Activated CD4-positive, alpha-beta T cell treated with anti-CD3 and anti-CD28 coated beads, Interleukin-2, amount 50 U/mL, for 16 hours (primary cell): ENCODE measurements around the gene C14orf132.

Source experiments
- DNase-seq: peaks from one replicate; pipeline ENCODE4 v3.0.0-alpha.2; 2020

Gene C14orf132

DNA sequence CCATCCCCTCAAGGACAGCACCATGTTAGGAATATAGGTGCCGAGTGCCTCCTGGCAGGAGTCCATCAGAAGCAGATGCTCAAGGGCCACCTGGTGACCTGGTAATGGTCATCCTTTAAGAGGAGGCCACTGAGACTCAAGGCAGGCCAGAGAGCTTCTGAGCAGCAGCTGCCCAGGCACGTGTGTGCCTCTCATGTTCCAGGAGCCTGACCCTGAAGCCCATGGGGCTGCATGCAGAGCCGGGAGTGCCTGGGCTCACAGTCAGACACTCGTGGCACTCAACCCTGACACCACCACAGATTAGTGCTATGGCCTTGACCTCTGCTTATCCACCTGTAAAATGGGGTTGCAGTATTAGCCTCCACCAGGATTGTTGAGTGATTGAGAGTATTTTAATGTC, 45.6 kb downstream of the C14orf132 start:
- no peak for DNase-seq

DNA sequence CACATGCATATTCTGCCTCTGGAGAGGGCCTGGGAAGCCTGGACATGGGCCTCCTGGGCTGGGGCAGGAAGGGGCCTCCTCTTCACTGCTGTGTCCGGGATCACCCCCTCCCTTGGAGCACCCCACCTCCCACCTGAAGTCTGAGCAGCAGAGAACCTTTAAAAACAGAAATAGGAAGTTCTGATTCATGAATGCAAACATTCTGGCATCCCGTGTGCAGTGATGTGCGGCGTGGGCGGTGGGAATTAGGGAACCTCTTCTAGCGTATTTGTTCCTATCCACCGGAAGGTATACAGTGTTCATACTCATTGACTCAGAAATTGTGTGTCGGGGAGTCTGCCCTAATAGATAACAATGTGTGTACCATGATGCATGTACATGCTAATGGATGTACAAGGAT, 46.2 kb downstream of the C14orf132 start:
- no peak for DNase-seq

DNA sequence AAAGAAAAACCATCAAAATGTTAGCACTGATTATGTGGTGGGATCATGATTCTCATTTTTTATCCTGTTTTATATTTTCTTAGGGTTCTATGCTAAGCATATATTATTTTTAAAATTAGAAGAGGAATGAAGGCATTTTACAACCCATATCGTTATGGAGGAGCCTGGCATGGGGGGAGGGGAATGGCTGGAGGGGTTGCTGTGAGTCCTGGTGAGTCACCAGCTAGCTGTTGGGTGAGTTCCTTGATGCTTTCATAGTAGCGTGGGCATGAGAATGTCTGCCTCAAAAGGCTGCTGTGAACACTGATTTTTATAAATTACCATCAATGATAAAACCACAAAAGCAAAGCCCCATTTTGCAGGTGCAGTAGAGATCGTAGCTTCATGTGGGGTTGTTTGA, 46.9 kb downstream of the C14orf132 start:
- no peak for DNase-seq

DNA sequence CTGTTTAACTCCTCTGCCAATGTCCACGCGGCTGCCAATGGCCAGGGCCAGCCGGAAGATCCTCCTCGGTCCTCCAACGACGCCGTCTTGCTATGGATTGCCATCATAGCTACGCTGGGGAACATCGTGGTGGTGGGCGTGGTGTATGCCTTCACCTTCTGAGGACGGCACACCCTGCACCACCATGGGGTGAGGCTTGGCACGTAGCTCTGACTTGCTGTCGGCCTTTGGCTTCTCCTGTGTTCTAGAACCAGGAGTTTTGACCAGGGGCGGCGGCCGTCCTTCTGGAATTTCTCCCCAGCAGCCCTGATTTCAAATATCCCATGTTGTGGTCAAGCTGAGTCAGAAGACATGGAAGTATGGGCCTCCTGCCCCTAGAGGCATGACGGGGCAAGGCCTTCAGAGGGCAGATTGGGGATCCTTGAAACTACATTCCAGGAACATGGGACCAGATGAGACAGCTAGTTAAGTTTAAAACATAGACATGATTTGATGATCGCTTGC, 47.5 kb downstream of the C14orf132 start:
- DNase-seq, result no peak

DNA sequence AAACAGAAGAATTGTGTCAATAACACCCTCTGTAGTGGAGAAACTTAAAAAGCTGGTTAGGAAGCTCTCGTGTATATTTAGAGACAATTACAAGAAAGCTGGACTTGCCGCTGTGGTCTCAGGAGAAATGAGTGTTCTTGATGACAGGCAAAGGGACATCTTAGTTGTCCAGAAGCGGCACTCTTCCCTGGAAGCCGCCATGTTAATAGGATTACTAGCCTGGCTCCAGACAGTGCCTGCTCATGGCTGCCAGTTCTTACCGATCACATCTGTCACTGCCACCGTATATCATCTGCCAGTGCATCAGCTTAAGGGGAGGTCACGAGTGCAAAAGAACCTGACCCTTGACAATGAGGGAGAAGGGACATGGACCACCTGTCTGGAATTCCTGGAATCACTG, 48.9 kb downstream of the C14orf132 start:
- DNase-seq, result no peak

DNA sequence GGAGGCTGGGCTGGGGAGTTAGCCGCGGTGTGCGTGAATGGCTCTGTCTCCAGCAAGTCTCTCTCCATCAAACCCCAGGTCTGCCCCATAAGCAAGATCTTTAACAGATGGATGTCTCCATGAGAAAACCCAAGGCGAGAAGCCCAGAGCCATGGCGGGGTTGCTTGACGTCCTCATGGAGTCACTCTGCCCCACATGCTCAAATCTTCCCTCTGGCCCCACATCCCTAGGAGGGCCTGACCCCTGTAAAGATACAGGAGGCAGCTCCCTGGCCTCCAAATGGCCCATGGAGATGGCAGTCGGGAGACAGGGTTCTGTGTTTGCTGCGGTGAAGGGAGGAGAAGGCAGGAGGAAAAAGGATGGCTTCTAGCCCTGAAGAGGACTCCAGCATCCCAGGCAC, 49.3 kb downstream of the C14orf132 start:
- no peak for DNase-seq

DNA sequence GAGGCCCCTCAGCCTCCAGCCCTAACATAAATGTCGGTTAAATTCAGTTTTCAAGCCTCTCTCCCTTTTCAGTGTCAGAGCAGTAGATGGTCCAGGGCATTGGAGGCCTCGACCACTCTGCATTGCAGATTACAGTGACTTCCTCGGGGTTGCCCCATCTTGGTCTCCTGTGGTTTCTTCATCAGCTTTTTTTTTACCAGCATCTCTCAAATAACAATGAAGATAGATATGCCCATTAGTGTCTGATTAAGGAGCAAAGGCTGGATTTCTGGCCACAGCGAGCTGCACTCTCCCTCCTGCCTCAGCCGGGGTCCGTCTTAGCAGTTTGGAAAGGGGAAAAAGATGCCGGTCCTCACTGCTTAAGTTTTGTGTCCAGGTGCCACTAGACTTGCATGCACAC, 49.7 kb downstream of the C14orf132 start:
- DNase-seq, result no peak

DNA sequence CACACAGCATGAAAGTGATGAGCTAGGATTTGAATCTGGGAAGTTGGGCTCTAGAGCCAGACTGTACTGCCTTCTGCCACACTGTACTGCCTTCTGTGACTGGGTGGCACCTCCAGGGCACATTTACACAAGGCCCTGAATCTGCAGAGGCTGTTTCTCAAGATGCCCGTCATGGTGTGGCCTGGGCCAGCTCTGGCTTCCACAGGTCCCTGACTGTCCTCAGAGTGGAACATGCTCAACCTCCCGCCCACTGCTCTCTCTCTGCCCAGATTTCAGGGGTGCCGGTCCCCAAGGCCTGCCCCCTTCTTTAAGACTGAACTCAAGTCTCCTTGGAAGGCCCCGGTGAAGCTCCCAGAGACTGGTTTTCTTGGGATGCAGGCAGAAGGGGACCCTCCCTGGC, 50.2 kb downstream of the C14orf132 start:
- DNase-seq, result no peak

DNA sequence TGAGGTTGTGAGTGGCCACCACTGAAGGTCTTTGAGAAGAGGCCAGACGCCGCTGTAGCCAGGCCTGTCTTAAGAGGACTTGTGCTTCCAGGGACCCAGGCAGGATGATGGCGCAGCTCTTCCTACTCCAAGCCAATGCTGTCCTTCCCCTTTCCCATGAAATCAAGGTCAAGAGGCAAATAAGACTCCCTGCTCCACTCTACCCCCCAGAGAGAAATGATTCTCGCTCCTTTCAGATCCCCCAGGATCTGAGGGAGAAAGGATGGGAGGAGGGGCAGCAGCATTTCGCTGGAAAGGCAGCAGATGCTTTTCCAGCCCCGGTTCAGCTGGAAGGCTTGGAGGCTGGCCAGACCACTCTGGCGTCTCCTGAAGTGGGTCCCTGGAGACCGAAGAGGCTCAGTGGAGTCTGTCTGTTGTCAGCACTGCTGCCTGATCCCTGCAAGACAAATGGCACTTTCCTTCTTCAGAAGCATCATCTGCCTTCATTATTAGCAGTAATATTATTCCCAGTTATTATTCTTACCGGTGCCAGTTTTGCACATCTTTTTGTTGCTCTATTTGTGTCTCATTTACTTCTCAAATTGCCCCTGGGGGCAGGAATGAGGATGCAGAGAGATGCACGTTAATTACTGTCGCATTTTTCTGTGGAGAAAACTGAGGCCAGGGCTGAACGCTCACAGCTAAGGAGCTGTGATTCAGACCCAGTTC, 51.4 kb downstream of the C14orf132 start:
- no peak for DNase-seq

DNA sequence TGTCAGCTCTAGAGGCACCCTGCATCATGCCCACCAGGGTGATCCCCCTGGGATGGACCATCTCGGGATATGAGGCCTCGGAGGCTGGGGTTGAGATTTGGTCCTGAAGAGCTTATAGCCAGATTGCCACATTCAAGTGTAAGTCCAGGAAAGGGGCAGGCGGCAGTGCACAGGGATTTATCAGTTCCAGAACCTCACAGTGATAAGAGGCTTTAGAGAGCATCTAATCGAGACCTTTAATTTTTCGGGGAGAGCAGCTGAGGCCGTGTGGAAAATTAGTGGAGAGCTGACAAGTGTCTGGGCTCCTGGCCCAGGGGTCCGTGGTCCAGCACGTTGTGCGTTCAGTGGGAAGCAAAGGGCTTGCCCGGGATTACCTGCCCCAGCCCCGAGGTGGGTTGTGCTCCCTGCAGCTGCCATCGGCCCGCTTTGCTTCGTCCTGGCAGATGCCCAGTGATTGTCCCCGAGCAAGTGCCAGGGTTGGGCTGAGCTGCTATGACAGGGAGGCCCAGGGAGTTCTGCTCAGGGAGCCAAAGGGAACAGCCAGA, 52.1 kb downstream of the C14orf132 start:
- no peak for DNase-seq

DNA sequence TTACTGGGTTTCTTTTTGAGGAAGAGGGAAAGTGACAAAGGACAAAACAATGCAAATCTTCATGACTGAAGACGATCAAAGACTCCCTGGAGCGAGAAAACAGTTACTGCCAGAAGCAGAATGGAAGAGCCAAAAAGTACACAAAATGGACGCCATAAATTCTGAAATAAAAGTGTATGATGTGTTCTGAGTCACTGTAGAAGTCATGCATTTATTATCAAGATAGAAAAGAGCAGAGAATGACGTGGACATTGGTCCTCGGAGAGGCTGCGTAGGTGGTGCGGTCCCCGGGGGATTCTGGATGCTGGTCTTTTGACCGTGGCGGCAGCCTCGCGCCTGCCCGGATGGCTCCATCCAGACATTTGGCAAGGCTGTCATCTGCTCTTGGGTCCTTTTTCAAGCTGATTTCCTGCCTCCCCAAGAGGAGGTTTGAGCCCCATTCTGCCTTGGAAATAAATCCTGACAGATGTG, 52.8 kb downstream of the C14orf132 start:
- DNase-seq, result no peak

DNA sequence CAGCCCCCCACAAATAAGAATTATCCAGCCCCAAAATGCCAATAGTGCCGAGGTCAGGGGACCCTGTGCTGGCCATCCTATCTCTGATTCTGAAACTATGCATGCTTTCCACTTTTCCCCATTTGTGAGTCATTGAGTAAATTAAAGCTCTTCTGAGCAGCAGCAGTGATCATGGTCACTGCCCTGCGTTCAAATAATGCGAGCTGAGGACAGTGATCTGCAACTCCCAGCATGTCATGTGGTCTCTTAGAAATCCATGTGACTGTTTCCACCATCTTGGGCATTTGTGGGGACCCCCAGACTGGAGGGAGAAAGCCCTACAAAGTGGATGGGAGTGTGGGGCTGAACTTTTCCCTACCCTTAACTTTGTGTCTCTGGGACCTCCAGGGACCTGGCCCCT, 53.8 kb downstream of the C14orf132 start:
- no peak for DNase-seq

DNA sequence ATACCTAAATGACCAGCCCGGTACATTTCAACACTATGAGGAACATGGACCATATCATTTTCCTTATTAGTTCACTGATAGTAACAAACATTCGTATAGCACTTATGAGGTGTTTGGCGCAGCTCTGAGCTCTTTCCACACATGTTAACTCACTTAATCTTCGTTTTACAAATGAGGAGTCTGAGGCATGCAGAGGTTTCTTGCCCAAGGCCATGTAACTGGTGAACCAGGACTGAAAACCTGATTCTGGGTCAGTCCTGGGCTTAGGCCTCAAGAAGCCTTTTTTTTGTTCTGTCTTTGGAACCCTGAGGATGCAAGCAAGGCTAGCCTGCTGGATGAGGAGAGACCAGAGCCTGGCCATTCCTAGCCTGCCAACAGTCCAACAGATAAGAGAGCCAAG, 55.0 kb downstream of the C14orf132 start:
- DNase-seq, result no peak

DNA sequence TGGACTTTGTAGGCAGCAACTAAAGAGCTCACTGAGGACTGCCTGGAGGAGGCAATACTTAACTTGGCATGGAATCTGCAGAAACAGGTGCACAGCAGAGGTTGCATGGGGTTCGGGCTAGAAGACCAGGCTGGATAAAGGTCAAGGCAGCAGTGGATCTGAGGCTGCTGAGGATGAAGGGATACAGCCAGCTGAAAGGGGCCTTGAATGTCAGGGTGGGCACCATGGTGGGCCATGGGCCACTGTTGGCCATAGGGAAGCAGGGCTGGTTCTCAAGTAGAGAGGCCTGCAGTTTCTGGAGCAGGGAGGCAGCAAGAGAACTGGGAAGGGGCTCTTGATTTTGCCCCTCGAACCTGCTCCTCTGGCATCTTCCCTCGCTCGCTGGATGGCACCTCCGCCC, 55.5 kb downstream of the C14orf132 start:
- no peak for DNase-seq

DNA sequence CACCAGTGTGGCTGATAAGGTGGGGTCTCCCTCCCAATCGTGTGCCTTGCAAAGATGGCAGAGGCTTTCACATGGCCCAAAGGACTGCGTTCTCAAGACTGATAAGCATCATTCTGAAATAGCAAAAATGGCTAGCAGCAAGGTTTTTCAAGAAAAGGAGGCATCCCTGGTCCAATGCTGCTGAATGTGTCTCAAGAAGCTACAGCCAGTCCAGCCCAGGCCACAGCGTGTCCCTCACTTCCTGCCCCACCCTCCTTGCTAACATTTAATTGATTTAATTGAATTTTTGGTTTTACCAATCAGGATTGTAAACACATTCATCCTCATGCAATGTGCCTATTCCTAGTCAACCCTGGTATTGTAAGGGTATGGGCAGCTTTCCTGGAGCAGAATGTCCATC, 55.9 kb downstream of the C14orf132 start:
- DNase-seq, result no peak

DNA sequence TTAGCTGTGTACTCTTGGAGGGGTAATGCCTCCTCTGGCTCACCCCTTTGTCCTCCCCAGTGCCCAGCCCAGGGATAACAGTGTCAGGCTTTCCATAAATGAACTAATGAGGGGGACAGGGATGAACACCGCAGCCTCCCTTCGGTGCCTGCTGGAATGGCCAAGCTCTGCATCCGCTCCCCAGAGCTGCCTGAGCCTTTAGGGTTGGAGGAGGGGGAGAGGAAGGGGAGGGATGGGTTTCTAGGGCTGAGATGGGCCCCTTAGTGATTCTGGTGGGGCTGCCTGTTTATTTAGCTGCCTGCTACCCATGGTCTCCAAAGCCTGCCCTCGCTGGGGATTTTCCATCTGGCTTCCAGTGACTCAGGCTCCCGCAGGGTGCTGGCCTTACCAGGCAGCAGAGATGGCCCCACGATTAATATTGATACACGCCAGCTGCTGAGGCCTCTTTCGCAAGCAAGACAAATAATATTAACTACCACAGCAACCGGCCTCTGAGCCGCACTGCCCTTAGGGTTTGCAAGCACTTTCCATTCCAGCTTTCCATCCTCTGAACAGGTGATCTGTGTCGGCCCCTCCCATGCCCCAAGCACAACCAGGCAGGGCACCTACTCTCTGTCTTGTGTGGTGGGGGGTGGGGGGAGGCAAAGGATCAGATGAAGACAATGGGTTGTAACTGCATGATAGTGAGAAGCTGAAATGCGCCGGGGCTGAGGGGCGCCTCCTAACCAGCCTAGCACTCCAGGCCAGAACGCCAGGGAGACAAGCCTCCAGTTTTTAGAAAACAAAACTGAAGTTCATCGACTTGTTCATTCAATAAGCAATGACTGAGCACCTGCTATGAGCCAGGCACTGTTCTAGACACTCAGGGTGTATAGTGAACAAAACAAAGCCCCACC, 56.7 kb downstream of the C14orf132 start:
- no peak for DNase-seq

DNA sequence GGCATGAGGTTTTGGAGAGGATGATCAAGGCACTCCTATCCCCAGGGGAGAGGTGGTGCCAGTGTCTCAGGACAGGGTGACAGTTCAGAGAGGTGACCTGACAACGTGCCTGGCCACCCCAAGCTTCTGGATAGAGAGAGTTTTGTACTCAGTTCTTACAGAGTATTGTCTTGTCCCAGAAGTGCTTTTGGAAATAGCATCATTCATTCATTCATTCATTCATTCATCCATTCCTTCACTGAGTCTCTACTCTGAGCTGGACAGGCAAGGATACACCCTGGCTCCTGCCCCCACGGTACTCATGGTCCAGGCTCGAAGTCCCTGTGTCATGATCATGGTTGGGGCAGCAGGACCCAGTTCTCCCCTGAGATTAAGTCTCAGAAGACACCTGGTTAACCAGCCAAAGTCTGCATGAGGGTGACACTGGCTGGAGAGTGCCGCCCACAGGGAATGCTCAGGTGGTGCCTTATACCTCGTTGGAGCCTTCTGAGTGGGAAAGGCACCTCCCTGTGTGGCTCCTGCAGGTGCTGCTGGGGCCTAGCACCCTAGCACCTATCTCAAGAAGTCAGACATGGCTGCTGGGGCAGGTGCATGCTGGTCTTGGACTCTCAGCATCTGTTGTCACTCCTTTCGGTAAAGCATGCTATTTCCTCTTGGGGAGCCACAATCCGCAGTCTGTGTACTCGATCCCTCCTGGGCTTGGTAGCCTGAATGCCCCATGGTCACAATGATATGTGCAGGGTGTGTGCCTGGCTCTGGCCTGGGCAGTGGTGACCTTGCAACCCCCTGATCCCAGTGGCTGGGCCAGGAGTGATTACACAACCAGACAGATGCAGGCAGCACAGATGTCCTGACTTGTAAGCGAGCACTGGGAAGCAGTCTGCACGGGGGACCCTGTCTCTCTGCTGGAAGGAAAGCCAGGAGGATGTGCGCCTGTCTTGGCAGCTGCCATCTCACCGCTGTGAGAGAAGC, 57.8 kb downstream of the C14orf132 start:
- DNase-seq, result no peak

DNA sequence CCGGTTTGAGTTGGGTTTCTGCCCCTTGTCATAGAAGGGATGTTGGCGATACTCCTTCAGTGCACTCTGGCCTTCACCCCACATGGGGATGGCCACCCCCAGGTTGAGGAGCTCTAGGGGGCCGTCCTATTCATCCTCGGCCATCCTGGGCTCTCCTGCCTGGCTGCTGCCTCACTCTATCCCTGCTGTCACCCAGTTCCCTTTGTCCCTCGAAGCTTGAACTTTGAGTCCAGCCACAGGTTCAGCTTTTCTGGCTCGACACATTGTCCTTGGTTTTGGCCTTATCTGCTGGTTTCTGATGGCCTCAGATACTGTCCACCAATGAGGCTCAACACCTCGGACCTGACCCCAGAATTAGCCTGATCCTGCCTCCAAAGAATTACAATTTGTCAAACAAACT, 58.6 kb downstream of the C14orf132 start:
- no peak for DNase-seq

DNA sequence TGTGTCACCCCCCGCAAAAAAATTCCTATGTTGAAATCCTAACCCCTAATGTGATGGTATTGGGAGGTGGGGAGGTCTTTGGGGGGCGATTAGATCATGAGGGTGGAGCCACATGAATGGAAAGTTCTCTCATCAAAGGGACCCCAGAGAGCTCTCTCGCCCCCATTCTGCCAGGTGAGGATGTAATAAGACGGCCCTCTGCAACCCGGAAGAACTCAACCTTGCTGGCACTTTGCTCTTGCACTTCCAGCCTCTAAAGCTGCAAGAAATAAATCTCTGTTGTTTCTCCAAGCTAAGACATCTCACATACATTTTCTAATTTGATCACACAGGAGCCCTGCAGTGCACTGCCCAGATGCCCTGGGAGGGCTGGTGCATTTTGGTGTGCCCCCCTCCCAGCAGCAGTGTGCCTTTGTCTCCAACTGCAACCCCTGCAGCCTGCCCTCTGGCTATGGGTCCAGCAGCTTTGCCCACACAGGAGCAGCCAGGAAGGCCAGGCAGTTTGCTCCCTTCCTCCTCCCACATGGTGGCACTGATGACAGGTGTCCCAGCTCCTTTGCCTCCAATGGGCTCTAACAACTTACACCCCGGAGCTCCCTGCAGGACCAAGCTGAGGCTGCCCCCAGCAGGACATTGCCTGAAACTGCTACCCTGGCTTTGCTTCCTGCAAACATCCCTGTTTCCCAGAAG, 59.3 kb downstream of the C14orf132 start:
- DNase-seq, result peak; percentile 3

DNA sequence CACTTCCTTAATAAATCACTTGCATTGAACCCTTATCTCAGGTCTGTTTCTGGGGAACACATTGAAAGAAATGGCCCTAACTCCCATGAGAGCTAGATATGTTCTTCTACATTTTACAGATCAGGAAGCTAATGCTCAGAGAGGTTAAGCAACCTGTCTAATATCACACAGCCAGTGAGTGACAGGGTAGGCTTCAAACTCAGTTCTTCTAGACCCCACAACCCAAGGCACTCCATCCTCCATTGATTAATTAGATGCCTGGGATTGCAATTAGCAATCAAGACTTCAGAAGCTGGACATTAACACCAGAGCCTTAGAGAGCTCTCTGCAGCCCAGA, 59.8 kb downstream of the C14orf132 start:
- DNase-seq, result no peak

DNA sequence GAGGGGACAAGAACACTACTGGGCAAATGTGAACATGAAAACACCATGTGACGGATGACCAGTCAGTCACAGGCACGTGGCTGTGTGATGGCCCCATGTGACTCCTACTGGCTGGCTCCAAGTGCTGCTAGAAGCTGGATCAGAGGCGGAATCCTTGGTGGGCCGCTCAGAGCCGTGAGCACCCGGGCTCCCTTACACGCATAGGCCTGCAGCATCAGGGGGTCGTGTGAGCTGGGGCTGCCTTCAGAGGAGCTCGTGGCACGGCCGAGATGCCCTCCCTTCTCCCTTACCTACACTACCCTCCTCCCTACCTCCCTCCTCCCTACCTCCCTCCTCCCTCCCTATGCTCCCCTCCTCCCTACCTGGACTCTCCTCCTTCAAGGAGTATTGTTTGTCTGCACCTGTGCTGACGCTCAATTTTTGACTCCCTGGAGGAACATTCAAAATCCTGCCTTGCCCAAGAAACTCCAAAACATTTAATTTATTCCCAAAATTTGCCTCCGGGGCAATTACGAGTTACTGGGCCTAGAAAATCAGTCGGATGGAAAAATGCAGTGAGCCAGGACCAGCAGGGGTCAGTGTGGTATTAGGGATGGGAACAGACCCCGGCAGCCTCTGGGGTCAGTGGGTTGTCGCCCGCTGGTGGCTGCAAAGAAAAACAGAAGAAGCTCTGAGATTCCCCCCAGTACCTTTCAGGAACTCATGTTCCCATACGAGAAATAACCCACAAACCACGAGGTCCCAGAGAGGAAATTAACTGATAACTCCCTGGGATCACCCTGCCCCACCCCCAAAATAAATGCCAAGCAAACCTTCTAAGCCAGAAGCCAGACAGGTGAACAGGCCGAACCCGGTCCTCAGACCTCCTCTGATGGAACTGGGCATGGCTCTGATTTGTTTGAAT, 61.3 kb downstream of the C14orf132 start:
- DNase-seq, result peak; percentile 60
